ENCODE results near the gene PTPN7. TPM values are rescaled to one million over a fixed set of nuclear protein-coding genes. Genes with fewer than 3 reads are reported as not detected.

PTPN7 gene
- total and polyA plus RNA-seq, 2 of the 13 experiments (the other 11 are each of a cell fraction or from before 2014, with no cell fraction given), result not detected

DNA sequence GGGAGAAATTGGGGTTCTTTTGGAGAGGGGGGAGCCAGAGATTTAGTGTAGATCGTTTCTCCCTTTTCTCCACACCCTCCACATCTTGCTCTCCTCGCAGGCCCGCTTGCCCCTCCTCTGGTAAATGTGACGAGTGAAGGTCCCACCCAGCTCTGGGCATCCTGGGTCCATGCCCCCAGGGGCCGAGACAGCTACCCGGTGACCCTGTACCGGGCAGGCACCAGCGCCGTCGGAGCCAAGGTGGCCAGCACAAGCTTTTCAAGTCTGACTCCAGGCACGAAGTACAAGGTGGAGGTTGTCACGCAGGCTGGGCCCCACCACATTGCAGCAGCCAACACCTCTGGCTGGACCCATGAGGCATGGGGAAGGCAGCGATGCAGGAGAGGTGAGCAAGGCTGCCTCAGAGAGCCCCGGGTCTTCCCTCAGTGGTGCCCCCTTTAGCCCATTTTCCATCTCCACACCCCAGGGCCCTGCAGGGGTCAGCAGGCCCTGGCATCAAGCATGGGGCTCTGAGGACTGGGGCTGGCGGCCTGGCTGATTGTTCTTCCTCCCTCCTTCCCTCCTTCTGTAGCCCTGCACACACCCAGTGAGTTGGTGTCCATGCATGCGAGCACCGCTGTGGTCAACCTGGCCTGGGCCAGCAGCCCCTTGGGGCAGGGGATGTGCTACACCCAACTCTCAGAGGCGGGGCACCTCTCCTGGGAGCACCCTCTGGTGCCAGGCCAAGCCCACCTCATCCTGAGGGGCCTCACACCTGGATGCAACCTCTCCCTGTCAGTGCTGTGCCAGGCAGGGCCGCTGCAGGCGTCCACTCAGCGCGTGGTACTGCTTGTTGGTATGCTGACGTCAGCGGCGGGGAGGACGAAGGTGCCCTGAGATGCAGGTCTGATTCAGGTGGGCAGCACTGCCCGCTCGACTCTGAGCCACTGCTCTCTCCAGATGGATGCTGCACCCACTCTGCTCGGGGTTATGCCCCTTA lies 16.8 kb upstream of the PTPN7 start:
- Histone ChIP-seq H3K4me2 (ENCODE audit: low read depth, low read length) (no peak overlapping the region), H3K9ac (ENCODE audit: insufficient read depth, low read depth, low read length) (no peak overlapping the region), H3K27ac (ENCODE audit: extremely low read length, insufficient read depth, low read length) (no peak overlapping the region), H3K4me3 (replicated peaks in 1 of 3; ENCODE audit: insufficient read depth in 1 of 3, low read depth in 2 of 3, low read length in 3 of 3) (no peak overlapping the region), H3K9me3 (ENCODE audit: low read length) (no peaks in the 10 kb centered on the region), H3K4me1 (ENCODE audit: insufficient read depth, low read length) (no peaks in the 10 kb centered on the region), H2AFZ (ENCODE audit: low read length) (no peak overlapping the region), H3K36me3 (replicated peaks in 1 of 2; ENCODE audit: control insufficient read depth in 1 of 2, insufficient read depth in 2 of 2, low read length in 2 of 2) (no peaks in the 10 kb centered on the region), H4K20me1 (ENCODE audit: insufficient read depth, low read length) (no peaks in the 10 kb centered on the region), H3K79me2 (ENCODE audit: insufficient read depth, low read length) (no peaks in the 10 kb centered on the region), H3K27me3 (ENCODE audit: control insufficient read depth in 1 of 2, insufficient read depth in 2 of 2, low read length in 2 of 2) (peaks cover 11 to 33% of the 10 kb centered on the region in 2 experiments; a peak in 4 of 5 replicates)
- peak; percentile 55; the same call in 2 of the 3 replicates for ATAC-seq
- in situ Hi-C loops (cut with HindIII; ENCODE audit: extremely low pct_ligation_motif_present, low pct_unique_long_range_greater_than_20kb) (no loop called here), intact Hi-C loops (cut with micrococcal nuclease; ENCODE audit: unreplicated experiment) (no loop called here)
- CTCF ChIA-PET (ENCODE audit: low intra/inter-chr PET ratio, low total read pairs), result no interaction called here
- POLR2A ChIA-PET, result no interaction called here
- BruUV-seq (replicated peaks), result no TSS peak
- no peak for DNase-seq (ENCODE audit: low spot score)
- FAIRE-seq, result no peak
- 62% methylated on average over 12 of the region's 29 CpGs for WGBS (ENCODE audit: low lambda C conversion rate)
- TF ChIP-seq ZNF546 (CRISPR knock-in tag; conservative IDR thresholded peaks at IDR 0.05) (no peak), ZNF253 (CRISPR knock-in tag; IDR thresholded peaks at IDR 0.05; ENCODE audit: borderline replicate concordance) (no peak), TSC22D2 (CRISPR knock-in tag; IDR thresholded peaks at IDR 0.05; ENCODE audit: borderline replicate concordance) (no peak), ZBTB42 (CRISPR knock-in tag; IDR thresholded peaks at IDR 0.05) (no peak), SOX13 (IDR thresholded peaks at IDR 0.05) (no peak), SOX13 (CRISPR knock-in tag; conservative IDR thresholded peaks at IDR 0.05 in 1 of 2, IDR thresholded peaks at IDR 0.05 in 1 of 2) (no peak), REXO4 (CRISPR knock-in tag; IDR thresholded peaks at IDR 0.05; ENCODE audit: borderline replicate concordance) (no peak), KLF16 (CRISPR knock-in tag; IDR thresholded peaks at IDR 0.05) (no peak), MTA1 (CRISPR knock-in tag; IDR thresholded peaks at IDR 0.05; ENCODE audit: borderline replicate concordance) (no peak), ZMYM3 (CRISPR knock-in tag; IDR thresholded peaks at IDR 0.05) (no peak)
- TF ChIP-seq, protein P1, sequence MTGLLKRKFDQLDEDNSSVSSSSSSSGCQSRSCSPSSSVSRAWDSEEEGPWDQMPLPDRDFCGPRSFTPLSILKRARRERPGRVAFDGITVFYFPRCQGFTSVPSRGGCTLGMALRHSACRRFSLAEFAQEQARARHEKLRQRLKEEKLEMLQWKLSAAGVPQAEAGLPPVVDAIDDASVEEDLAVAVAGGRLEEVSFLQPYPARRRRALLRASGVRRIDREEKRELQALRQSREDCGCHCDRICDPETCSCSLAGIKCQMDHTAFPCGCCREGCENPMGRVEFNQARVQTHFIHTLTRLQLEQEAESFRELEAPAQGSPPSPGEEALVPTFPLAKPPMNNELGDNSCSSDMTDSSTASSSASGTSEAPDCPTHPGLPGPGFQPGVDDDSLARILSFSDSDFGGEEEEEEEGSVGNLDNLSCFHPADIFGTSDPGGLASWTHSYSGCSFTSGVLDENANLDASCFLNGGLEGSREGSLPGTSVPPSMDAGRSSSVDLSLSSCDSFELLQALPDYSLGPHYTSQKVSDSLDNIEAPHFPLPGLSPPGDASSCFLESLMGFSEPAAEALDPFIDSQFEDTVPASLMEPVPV (CRISPR knock-in tag; IDR thresholded peaks at IDR 0.05), result no peak
- TF ChIP-seq, protein P2, sequence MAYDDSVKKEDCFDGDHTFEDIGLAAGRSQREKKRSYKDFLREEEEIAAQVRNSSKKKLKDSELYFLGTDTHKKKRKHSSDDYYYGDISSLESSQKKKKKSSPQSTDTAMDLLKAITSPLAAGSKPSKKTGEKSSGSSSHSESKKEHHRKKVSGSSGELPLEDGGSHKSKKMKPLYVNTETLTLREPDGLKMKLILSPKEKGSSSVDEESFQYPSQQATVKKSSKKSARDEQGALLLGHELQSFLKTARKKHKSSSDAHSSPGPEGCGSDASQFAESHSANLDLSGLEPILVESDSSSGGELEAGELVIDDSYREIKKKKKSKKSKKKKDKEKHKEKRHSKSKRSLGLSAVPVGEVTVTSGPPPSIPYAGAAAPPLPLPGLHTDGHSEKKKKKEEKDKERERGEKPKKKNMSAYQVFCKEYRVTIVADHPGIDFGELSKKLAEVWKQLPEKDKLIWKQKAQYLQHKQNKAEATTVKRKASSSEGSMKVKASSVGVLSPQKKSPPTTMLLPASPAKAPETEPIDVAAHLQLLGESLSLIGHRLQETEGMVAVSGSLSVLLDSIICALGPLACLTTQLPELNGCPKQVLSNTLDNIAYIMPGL (CRISPR knock-in tag; IDR thresholded peaks at IDR 0.05; ENCODE audit: borderline replicate concordance in 1 of 2, low read depth in 1 of 2), result no peak
- TF ChIP-seq, protein P3, sequence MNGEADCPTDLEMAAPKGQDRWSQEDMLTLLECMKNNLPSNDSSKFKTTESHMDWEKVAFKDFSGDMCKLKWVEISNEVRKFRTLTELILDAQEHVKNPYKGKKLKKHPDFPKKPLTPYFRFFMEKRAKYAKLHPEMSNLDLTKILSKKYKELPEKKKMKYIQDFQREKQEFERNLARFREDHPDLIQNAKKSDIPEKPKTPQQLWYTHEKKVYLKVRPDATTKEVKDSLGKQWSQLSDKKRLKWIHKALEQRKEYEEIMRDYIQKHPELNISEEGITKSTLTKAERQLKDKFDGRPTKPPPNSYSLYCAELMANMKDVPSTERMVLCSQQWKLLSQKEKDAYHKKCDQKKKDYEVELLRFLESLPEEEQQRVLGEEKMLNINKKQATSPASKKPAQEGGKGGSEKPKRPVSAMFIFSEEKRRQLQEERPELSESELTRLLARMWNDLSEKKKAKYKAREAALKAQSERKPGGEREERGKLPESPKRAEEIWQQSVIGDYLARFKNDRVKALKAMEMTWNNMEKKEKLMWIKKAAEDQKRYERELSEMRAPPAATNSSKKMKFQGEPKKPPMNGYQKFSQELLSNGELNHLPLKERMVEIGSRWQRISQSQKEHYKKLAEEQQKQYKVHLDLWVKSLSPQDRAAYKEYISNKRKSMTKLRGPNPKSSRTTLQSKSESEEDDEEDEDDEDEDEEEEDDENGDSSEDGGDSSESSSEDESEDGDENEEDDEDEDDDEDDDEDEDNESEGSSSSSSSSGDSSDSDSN (CRISPR knock-in tag; IDR thresholded peaks at IDR 0.05), result no peak
